ENCODE results near the gene FCRL4.

FCRL4 gene
- long read RNA-seq, donor 1 = 0 reads
- long read RNA-seq, donor 2 = 0 reads
- long read RNA-seq, donor 3 = 0 reads
- long read RNA-seq, donor 4 = 0 reads
- long read RNA-seq, donor 5 = 0 reads
- long read RNA-seq, donor 6 = 0 reads
- long read RNA-seq, donor 7 = 0 reads
- long read RNA-seq, donor 8 = 0 reads

DNA sequence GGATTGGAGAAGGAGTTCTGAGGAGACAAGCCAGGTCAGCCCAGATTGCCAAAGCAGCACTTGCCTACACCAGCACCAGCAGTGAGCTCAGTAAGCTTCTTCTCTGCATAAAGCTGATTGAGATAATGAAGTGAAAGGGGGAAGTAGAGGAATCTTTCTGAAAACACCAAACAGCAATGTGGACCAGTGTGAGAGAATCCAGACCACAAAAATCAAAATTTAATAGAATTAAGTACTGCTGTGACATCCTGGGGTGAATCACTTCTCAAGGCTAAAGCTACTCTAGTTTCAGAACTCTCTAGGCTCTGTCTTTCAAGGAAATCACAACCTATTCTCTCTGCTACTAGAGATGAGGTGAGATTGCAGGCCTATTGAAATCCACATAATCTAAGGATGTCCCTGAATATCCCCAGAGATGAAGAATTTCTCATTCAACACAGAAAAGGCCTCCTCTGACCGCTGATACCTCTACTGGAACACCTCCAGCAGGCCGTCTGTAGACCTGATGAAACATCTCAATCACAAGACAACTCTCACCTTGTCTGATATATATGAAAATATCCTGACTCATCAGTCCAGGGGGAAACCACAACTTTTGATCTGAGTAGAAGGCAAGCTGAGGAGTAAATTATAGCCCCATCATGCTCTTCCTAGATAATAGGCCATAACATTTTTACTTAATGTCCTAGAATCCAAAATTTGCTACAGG is at the start of gene FCRL4:
TSS of gene FCRL4 (minus strand) at position 127 of the 709 bp plus-strand sequence. CDS start 141 bp downstream, outside the sequence.
- no peak for DNase-seq

- no peak for DNase-seq
Observed at GRCh38 chr1:157646144-157646543, 48.3 kb upstream of the FCRL4 start.

- DNase-seq = no peak
Observed at GRCh38 chr1:157641177-157641576, 43.3 kb upstream of the FCRL4 start.

DNA sequence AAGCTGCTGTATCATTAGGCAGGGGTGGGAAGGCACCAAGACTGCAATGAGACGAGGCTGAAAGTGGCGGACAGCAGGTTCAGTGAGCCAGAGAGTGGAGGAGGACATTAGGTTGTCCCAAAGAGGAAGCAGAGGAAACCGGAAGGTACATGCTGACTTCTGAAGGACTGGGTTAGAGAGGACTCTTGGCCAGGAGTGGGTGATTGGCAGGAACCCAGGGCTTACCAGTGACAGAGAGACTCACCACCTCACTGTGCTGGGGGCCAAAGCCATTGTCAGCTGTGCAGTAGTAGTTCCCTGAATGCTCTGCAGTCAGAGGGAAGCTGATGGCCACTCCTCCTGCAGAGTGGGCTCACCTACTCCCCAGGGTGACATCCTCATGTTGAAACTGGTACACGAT is 41.9 kb upstream of the FCRL4 start:
- no peak for DNase-seq

- no peak for DNase-seq
Observed at GRCh38 chr1:157628773-157629172, 30.9 kb upstream of the FCRL4 start.

- no peak for DNase-seq
Observed at GRCh38 chr1:157626099-157626498, 28.2 kb upstream of the FCRL4 start.

GRCh38 chr1:157624471-157624870 is 26.6 kb upstream of the FCRL4 start:
- no peak for DNase-seq

DNA sequence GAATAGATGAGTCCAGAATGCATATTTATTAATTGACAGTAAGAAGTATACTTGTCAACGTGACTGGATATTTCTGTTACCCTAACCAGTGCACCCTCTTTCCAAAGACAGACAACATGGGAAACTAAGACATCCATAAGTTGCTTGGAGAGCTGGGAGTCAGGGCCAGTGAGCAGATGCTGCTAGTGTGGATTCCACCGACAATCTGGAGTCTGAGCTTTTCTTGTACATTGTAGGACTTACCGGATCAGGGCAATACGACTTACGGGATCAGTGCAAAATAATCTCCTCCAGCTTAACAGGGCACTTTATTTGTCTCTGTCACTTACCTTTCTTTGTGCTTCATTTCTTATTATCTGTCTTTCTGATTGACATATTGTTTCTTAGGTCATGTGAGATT is 24.6 kb upstream of the FCRL4 start:
- no peak for DNase-seq

- no peak for DNase-seq
Observed at GRCh38 chr1:157618190-157618589, 20.3 kb upstream of the FCRL4 start.

DNA sequence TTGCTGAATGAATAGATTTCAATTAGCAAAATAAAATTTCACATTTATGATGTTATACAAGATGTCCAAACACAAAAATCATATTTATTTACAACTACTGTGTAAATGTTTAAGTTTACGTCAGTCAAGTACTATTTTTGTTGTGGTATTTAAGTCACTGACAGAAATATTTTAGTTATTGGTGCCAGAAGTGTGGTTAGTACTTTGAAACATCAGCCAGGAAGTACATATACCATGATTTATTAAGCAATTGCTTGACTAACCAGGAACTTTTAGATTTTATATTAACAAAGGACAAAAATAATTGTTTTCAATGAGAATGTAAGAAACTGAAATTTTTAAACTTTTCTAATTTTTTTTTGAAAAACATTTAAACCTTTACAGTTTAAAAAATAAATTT is 2.4 kb upstream of the FCRL4 start:
- DNase-seq = no peak

- DNase-seq = no peak
Observed at GRCh38 chr1:157596384-157596783, 1.5 kb downstream of the FCRL4 start.

DNA sequence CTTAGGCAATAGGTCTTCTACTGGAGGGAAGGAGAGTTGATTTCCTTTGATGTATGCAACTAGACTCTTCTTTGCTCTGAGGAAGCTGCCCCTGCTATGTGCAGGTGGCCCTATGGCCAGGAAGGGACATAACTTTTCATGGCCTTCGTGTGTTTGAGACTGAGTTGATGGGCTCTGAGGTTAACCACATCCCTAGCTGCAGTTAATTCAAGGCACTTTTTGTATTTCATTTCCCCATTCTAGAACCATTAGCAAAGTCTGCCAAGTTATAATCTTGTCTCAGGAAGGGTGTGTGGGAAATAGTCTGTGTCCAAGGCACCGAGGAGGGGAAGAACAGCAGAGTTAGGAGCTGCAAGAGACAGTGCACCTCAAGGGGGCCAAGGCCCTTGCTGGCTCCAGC is 2.5 kb downstream of the FCRL4 start:
- DNase-seq = no peak

GRCh38 chr1:157585984-157586383 is 11.9 kb downstream of the FCRL4 start:
- no peak for DNase-seq

DNA sequence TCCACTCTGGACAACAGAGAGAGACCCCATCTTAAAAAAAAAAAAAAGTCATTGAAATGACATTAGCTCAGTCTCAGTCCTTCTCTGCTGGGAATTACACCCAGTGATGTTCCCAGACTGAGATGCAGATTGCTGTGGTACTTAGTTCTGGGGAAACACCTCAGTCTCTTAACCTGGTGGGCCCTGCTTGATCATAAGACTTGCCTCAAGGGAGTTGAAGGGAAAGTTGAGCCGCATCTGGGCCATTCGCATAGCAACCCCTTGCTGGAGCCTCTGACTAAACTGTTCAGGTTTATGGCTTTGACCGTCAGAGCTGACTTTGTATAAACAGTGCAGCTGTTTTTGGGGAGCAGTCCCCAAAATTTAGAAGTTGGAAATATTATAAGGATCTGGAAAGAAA is 13.4 kb downstream of the FCRL4 start:
- no peak for DNase-seq

GRCh38 chr1:157580828-157581210 is 17.1 kb downstream of the FCRL4 start:
- no peak for DNase-seq

GRCh38 chr1:157580179-157580827 is 17.6 kb downstream of the FCRL4 start:
- peak; percentile 31 for DNase-seq

DNA sequence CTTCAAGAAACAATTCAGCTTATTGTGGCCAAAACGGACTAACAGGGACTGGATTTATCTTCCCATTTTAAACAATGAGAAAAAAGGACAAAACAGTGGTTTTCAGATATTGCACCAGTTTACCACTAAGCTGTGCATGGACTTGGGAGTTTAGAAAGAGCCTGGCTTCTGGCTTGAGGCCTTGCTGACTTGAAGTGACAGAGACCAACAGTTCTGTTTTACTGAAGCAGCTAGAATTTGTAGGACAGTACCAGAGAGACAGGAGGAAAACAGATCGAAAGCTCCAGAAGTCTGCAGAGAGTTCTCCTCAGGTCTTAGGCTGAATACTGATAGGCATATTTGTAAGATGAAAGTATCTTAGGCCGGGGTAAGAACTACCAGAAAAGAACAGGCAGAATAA is 20.5 kb downstream of the FCRL4 start:
- no peak for DNase-seq

DNA sequence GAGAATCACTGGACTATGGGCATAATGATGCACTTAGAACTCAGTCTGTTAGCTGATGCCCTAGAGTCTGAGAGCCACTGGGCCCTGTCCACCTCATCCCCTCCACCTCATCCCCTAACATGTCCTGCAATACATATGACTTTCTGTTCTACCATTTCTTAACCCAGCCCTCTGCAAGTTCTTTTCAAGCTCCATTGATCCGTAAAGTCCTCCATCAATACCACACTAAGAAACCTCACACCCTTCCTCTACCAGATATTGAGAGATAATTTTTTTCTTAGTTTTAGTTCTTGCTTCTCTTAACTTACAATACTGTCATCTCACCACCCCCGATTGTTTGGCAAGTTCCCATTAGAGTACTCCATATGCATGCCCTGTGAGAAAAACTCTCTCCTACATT is 22.1 kb downstream of the FCRL4 start:
- DNase-seq = no peak

GRCh38 chr1:157574836-157575235 is 23.0 kb downstream of the FCRL4 start:
- DNase-seq = no peak

- DNase-seq = no peak
Observed at GRCh38 chr1:157566484-157567300, 31.2 kb downstream of the FCRL4 start.

DNA sequence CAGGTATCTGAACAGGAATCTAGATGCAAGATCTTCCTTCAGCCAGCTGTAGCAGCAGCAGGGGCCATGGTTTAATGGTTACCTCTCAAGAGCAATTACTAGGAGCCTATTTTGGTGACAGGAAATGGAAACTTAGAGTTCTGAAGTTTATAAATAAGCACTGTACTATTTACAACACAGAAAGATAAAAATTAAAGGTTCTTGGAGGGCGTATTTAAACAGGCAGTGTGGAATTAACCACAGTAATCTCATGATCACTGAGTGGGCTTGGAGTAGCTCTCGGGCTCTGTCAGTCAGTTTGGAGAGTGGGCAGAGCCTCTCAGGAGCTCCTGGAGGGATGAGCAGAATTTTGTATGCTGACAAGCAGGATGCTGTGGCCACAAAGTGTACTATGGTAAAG is 35.4 kb downstream of the FCRL4 start:
- no peak for DNase-seq

GRCh38 chr1:157558119-157558518 is 39.8 kb downstream of the FCRL4 start:
- no peak for DNase-seq
